GM21423 (cell line): ENCODE measurements around the gene PHF5A.

Experiments
- ATAC-seq: cut with Tn5 transposase; IDR thresholded peaks from one replicate; pipeline ENCODE4 v1.9.1; 2021; ENCODE audit warnings: mild to moderate bottlenecking, moderate library complexity; ENCODE audit not compliant: unreplicated experiment

The PHF5A gene

GRCh38 chr22:41418717-41419116 is 49.8 kb downstream of the PHF5A start:
- ATAC-seq, result no peak

GRCh38 chr22:41417622-41418390 is 50.7 kb downstream of the PHF5A start:
- ATAC-seq, result no peak

- no peak for ATAC-seq
Observed at GRCh38 chr22:41415554-41415953, 52.9 kb downstream of the PHF5A start.

GRCh38 chr22:41411021-41411851 is 57.3 kb downstream of the PHF5A start:
- ATAC-seq, result no peak

- ATAC-seq, result no peak
Observed at GRCh38 chr22:41410311-41410751, 58.2 kb downstream of the PHF5A start.
